Breast epithelium (tissue), 3 donors: ENCODE results near the gene SCAMP5.

Experiments used
- POLR2A ChIP-seq: fragments of 450-650 bp; IDR thresholded peaks from one replicate; pipeline ENCODE4 v1.6.1; 2016; ENCODE audit warnings: antibody characterized with exemption, mild to moderate bottlenecking, moderate library complexity
- TF ChIP-seq, protein P1 (sequence below), 3 donors: fragments of 450-650 bp; IDR thresholded peaks; one replicate each; pipeline ENCODE4 v1.5.1; 2016 to 2017; ENCODE audit warnings: antibody characterized with exemption in 3 of 3, mild to moderate bottlenecking in 3 of 3, moderate library complexity in 3 of 3

DNA sequence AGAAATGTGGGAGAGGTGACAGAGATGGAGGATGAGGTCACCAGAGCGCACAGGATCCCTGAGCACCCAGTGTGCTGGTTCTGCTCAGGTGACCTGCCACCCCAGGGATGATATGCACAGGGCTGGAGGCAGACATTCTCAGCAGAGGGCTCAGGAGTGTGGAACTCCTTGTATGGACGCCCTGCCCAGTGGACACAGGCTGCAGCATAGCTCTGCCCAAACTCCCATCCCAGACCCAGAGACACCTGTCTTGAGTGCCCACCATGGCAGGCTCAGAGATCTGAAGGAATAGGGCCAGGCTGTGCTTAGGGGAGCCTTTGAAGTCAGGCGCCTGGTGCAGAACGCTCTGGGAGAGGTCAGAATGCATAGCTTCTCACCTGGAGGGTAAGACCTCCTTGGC is 75.3 kb downstream of the SCAMP5 start:
- TF ChIP-seq, protein P1, sequence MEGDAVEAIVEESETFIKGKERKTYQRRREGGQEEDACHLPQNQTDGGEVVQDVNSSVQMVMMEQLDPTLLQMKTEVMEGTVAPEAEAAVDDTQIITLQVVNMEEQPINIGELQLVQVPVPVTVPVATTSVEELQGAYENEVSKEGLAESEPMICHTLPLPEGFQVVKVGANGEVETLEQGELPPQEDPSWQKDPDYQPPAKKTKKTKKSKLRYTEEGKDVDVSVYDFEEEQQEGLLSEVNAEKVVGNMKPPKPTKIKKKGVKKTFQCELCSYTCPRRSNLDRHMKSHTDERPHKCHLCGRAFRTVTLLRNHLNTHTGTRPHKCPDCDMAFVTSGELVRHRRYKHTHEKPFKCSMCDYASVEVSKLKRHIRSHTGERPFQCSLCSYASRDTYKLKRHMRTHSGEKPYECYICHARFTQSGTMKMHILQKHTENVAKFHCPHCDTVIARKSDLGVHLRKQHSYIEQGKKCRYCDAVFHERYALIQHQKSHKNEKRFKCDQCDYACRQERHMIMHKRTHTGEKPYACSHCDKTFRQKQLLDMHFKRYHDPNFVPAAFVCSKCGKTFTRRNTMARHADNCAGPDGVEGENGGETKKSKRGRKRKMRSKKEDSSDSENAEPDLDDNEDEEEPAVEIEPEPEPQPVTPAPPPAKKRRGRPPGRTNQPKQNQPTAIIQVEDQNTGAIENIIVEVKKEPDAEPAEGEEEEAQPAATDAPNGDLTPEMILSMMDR (IDR thresholded peaks at IDR 0.05), result no peak
- TF ChIP-seq POLR2A, result no peak
